K562 (cell line): Measurements from ENCODE around the gene CADM2.

Experiments
- BHLHE40 ChIP-seq: IDR thresholded peaks from 2 replicates; pipeline ENCODE4 v1.6.1; 2011; ENCODE audit warnings: low read length, improper control_type of control experiment
- CEBPB ChIP-seq: fragments of 450-650 bp; IDR thresholded peaks from 2 replicates; pipeline ENCODE4 v1.6.1; 2016; ENCODE audit warnings: missing genetic modification characterization, missing compliant biosample characterization
- CREB1 ChIP-seq, 2 experiments: sonication (generic) in 1 of 2; formaldehyde crosslinking in 1 of 2; IDR thresholded peaks; 2 replicates each; pipeline versions ENCODE4 v1.6.1 to v1.8.0; 2012 to 2022; ENCODE audit warnings: inconsistent platforms in 1 of 2, mild to moderate bottlenecking in 1 of 2, missing genetic modification reagents in 1 of 2, moderate library complexity in 1 of 2
- CTCF ChIP-seq, 3 experiments: IDR thresholded peaks in 2 of 3; conservative IDR thresholded peaks in 1 of 3; 2 replicates each; pipeline ENCODE4 v1.5.1; 2011 to 2012; ENCODE audit warnings: low read length in 3 of 3, mild to moderate bottlenecking in 3 of 3, control low read depth in 2 of 3, improper control_type of control experiment in 1 of 3, inconsistent platforms in 1 of 3, low read depth in 1 of 3, mixed read lengths in 1 of 3, moderate library complexity in 1 of 3; ENCODE audit not compliant: insufficient read depth in 2 of 3
- KHSRP ChIP-seq: fragments of 450-650 bp; IDR thresholded peaks from 2 replicates; pipeline ENCODE4 v1.6.1; 2017
- NR3C1 ChIP-seq: sonication (generic); formaldehyde crosslinking; IDR thresholded peaks from 2 replicates; pipeline ENCODE4 v1.8.1; 2022; ENCODE audit warnings: missing genetic modification reagents
- RNF2 ChIP-seq: sonication (generic); IDR thresholded peaks from 2 replicates; pipeline ENCODE4 v1.6.1; 2016
- TCF3 ChIP-seq: sonication (generic); formaldehyde crosslinking; IDR thresholded peaks from 2 replicates; pipeline ENCODE4 v1.4.0; 2020; ENCODE audit warnings: mild to moderate bottlenecking, missing genetic modification reagents
- TEAD4 ChIP-seq, 2 experiments: sonication (generic) in 1 of 2; formaldehyde crosslinking in 1 of 2; IDR thresholded peaks; 2 replicates each; pipeline versions ENCODE4 v1.6.1 to v1.8.0; 2012 to 2022; ENCODE audit warnings: borderline replicate concordance in 1 of 2, inconsistent platforms in 1 of 2, low read length in 1 of 2, mild to moderate bottlenecking in 1 of 2, missing genetic modification reagents in 1 of 2
- ZNF274 ChIP-seq: IDR thresholded peaks from 2 replicates; pipeline ENCODE4 v1.6.1; 2011; ENCODE audit warnings: low read depth, mild to moderate bottlenecking, low read length, moderate library complexity, borderline replicate concordance
- ZNF316 ChIP-seq: fragments of 450-650 bp; IDR thresholded peaks from 2 replicates; pipeline ENCODE4 v1.6.1; 2016
- ZNF347 ChIP-seq: fragments of 450-650 bp; formaldehyde crosslinking; IDR thresholded peaks from 2 replicates; pipeline ENCODE4 v1.4.0; 2020; ENCODE audit warnings: low read depth, mild to moderate bottlenecking, moderate library complexity

GRCh38 chr3:85960793-85961192 lies 1002.0 kb downstream of the CADM2 start:
- TF ChIP-seq CREB1 (IDR thresholded peaks at IDR 0.05): no peak
- TF ChIP-seq CREB1 (CRISPR knock-in tag; IDR thresholded peaks at IDR 0.05): no peak
- no peak for TF ChIP-seq CTCF (IDR thresholded peaks at IDR 0.05 in 2 of 3, conservative IDR thresholded peaks at IDR 0.05 in 1 of 3; ENCODE audit: insufficient read depth in 2 of 3, low read depth in 1 of 3, low read length in 3 of 3)
- no peak for TF ChIP-seq ZNF347 (CRISPR knock-in tag)
- TF ChIP-seq ZNF316: no peak
- no peak for TF ChIP-seq ZNF274
- TF ChIP-seq BHLHE40: no peak
- no peak for TF ChIP-seq KHSRP
- TF ChIP-seq CEBPB: no peak
- no peak for TF ChIP-seq NR3C1
- TF ChIP-seq RNF2: no peak
- no peak for TF ChIP-seq TEAD4 (IDR thresholded peaks at IDR 0.05; ENCODE audit: low read length)
- TF ChIP-seq TEAD4 (CRISPR knock-in tag; IDR thresholded peaks at IDR 0.05; ENCODE audit: borderline replicate concordance): no peak
- TF ChIP-seq TCF3: no peak
